Sciatic nerve (tissue), 1 donor: ENCODE data around the gene PRDM7. TPM values are rescaled to one million over a fixed set of nuclear protein-coding genes. Genes with fewer than 3 reads are reported as not detected.

ENCODE experiments used
- total RNA-seq: library from RNA; stranded (reverse); fragmentation: NEBNext Ultra II Directional; extraction: Animal tissue kit (Norgen Biotek cat#: 25700); gene quantifications from one replicate; pipeline ENCODE4 v1.2.1, GENCODE V29; 2021
- donor health status: DM: no; HTN: no; CAD: no.

PRDM7 gene
- total RNA-seq, 1 donor from 2014 or later = not detected

Other genes starting within 250 kb of the PRDM7 start
- gene SPIRE2, start 248.9 kb downstream of the PRDM7 start, total RNA-seq = 3.2 TPM
- gene TCF25, start 203.7 kb downstream of the PRDM7 start, total RNA-seq = 206 TPM
- 5.8 TPM for gene MC1R, start 158.5 kb downstream of the PRDM7 start, total RNA-seq
- gene TUBB3, start 154.0 kb downstream of the PRDM7 start, total RNA-seq = 2.0 TPM
- 60.2 TPM for gene DEF8, start 128.6 kb downstream of the PRDM7 start, total RNA-seq
- 1.8 TPM for gene DBNDD1, start 57.9 kb downstream of the PRDM7 start, total RNA-seq